ENCODE data around the gene IFIT1B.
"Not testable (repeated sequence)": the region's sequence is repeated elsewhere in the genome, so short reads cannot be mapped to it uniquely, and the experiment has no call there.

Gene IFIT1B

GRCh38 chr10:89384474-89385340 lies 6.9 kb downstream of the IFIT1B start:
- Histone ChIP-seq H3K79me2 (ENCODE audit: low read length) (no peaks in the 10 kb centered on the region), H2AFZ (ENCODE audit: low read depth, low read length) (no peak overlapping the region), H3K4me3 (ENCODE audit: low read length) (no peak overlapping the region), H3K27ac (ENCODE audit: low read length) (no peak overlapping the region), H3K9ac (ENCODE audit: low read length) (no peak overlapping the region), H4K20me1 (ENCODE audit: insufficient read depth, low read length) (no peaks in the 10 kb centered on the region), H3K27me3 (ENCODE audit: low read depth, low read length) (no peaks in the 10 kb centered on the region), H3K9me3 (ENCODE audit: insufficient read depth, low read length) (no peaks in the 10 kb centered on the region), H3K4me1 (ENCODE audit: low read length) (peaks cover 6% of the 10 kb centered on the region; the same call in 1 of the 2 replicates), H3K4me2 (ENCODE audit: low read length) (no peak overlapping the region), H3K36me3 (replicated peaks; ENCODE audit: low read depth, low read length) (no peaks in the 10 kb centered on the region)
- TF ChIP-seq, protein P1, sequence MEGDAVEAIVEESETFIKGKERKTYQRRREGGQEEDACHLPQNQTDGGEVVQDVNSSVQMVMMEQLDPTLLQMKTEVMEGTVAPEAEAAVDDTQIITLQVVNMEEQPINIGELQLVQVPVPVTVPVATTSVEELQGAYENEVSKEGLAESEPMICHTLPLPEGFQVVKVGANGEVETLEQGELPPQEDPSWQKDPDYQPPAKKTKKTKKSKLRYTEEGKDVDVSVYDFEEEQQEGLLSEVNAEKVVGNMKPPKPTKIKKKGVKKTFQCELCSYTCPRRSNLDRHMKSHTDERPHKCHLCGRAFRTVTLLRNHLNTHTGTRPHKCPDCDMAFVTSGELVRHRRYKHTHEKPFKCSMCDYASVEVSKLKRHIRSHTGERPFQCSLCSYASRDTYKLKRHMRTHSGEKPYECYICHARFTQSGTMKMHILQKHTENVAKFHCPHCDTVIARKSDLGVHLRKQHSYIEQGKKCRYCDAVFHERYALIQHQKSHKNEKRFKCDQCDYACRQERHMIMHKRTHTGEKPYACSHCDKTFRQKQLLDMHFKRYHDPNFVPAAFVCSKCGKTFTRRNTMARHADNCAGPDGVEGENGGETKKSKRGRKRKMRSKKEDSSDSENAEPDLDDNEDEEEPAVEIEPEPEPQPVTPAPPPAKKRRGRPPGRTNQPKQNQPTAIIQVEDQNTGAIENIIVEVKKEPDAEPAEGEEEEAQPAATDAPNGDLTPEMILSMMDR (IDR thresholded peaks at IDR 0.05; ENCODE audit: low read depth, low read length): no peak
- TF ChIP-seq EZH2phosphoT487 (IDR thresholded peaks at IDR 0.05; ENCODE audit: low read depth): no peak

- Histone ChIP-seq H2AFZ (ENCODE audit: low read depth, low read length) (no peak overlapping the region), H3K79me2 (ENCODE audit: low read length) (no peaks in the 10 kb centered on the region), H4K20me1 (ENCODE audit: insufficient read depth, low read length) (no peaks in the 10 kb centered on the region), H3K9me3 (ENCODE audit: insufficient read depth, low read length) (no peaks in the 10 kb centered on the region), H3K4me2 (ENCODE audit: low read length) (no peak overlapping the region), H3K27ac (ENCODE audit: low read length) (no peak overlapping the region), H3K27me3 (ENCODE audit: low read depth, low read length) (no peaks in the 10 kb centered on the region), H3K4me3 (ENCODE audit: low read length) (no peak overlapping the region), H3K9ac (ENCODE audit: low read length) (no peak overlapping the region), H3K36me3 (replicated peaks; ENCODE audit: low read depth, low read length) (no peaks in the 10 kb centered on the region), H3K4me1 (ENCODE audit: low read length) (peaks cover 18% of the 10 kb centered on the region)
- TF ChIP-seq, protein P1 (IDR thresholded peaks at IDR 0.05; ENCODE audit: low read depth, low read length): no peak
- TF ChIP-seq EZH2phosphoT487 (IDR thresholded peaks at IDR 0.05; ENCODE audit: low read depth): no peak
Measured at GRCh38 chr10:89388806-89389205, 10.9 kb downstream of the IFIT1B start.

DNA sequence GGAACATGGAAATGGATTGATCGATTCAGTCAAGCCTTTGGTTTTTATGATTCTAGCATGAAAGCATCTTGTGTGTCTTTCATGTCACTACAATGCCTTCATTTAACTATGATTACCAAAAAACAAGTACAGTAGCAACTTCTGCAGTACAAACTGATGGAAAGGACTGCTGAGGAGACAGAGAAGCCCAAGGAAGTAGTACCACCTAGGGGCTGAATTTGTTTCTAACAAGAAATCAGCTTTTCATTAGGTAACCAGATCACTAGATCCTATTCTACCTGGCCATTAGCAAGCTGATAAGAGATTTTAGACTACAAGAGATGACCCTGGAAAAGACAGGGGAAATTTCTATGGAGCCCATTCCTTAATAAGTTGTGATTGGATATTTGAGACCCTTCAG lies 11.4 kb downstream of the IFIT1B start:
- Histone ChIP-seq H3K9me3 (ENCODE audit: insufficient read depth, low read length) (no peaks in the 10 kb centered on the region), H3K9ac (ENCODE audit: low read length) (no peak overlapping the region), H3K4me2 (ENCODE audit: low read length) (no peak overlapping the region), H3K4me3 (ENCODE audit: low read length) (no peak overlapping the region), H4K20me1 (ENCODE audit: insufficient read depth, low read length) (no peaks in the 10 kb centered on the region), H3K27me3 (ENCODE audit: low read depth, low read length) (no peaks in the 10 kb centered on the region), H3K79me2 (ENCODE audit: low read length) (no peaks in the 10 kb centered on the region), H3K36me3 (replicated peaks; ENCODE audit: low read depth, low read length) (no peaks in the 10 kb centered on the region), H3K4me1 (ENCODE audit: low read length) (peaks cover 18% of the 10 kb centered on the region), H2AFZ (ENCODE audit: low read depth, low read length) (no peak overlapping the region), H3K27ac (ENCODE audit: low read length) (no peak overlapping the region)
- no peak for TF ChIP-seq EZH2phosphoT487 (IDR thresholded peaks at IDR 0.05; ENCODE audit: low read depth)
- TF ChIP-seq, protein P1 (IDR thresholded peaks at IDR 0.05; ENCODE audit: low read depth, low read length): peak; percentile 58

DNA sequence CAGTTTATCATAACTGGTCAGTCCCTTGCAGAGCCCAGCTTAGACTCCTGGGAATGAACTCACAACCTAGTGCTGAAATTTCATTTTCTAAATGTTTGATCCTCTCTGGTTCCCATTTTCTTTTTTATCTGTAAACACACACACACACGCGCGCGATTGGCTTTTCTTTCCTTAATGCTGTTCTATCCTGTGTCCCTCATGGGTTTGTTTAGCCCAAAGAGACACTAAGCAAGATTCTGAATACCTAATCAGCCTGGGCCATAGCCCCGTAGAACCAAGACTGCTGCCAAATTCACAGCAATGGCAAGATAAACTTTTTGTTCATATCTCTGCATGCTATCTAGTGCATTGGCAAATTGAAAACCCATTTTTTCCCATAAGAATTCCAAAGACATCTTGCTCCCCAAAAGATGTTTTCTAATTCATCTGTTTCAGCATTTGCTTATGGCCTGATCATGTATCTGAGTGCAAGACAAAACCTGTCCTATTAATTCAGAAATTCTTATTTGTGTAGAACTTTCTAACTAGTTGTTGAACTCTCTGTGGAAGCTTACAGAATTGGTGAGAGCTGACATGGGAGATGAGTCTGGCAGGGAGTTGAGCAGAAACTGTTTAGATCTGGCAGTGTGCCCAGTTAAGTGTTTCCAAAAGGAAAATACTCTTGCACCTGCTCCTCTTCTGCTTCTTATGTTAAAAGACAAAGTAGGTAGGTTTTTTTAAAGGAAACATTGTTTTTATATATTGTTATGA lies 12.8 kb downstream of the IFIT1B start:
- Histone ChIP-seq H3K27me3 (ENCODE audit: low read depth, low read length) (no peaks in the 10 kb centered on the region), H3K36me3 (replicated peaks; ENCODE audit: low read depth, low read length) (no peaks in the 10 kb centered on the region), H3K79me2 (ENCODE audit: low read length) (no peaks in the 10 kb centered on the region), H3K4me2 (ENCODE audit: low read length) (no peak overlapping the region), H3K9ac (ENCODE audit: low read length) (no peak overlapping the region), H3K27ac (ENCODE audit: low read length) (no peak overlapping the region), H4K20me1 (ENCODE audit: insufficient read depth, low read length) (no peaks in the 10 kb centered on the region), H3K9me3 (ENCODE audit: insufficient read depth, low read length) (no peaks in the 10 kb centered on the region), H3K4me1 (ENCODE audit: low read length) (peaks cover 12% of the 10 kb centered on the region), H2AFZ (ENCODE audit: low read depth, low read length) (no peak overlapping the region), H3K4me3 (ENCODE audit: low read length) (no peak overlapping the region)
- no peak for TF ChIP-seq EZH2phosphoT487 (IDR thresholded peaks at IDR 0.05; ENCODE audit: low read depth)
- TF ChIP-seq, protein P1 (IDR thresholded peaks at IDR 0.05; ENCODE audit: low read depth, low read length): no peak

- not testable (repeated sequence) for H3K27ac ChIP-seq (ENCODE audit: low read length)
Measured at GRCh38 chr10:89391226-89391576, 13.3 kb downstream of the IFIT1B start.

More at GRCh38 chr10:89391226-89391576, 13.3 kb downstream of the IFIT1B start:
- not testable (repeated sequence) for H3K79me2 ChIP-seq (ENCODE audit: low read length); H3K27me3 ChIP-seq (ENCODE audit: low read depth, low read length); H3K4me3 ChIP-seq (ENCODE audit: low read length); H3K9ac ChIP-seq (ENCODE audit: low read length); H3K9me3 ChIP-seq (ENCODE audit: insufficient read depth, low read length); H3K4me2 ChIP-seq (ENCODE audit: low read length); H3K36me3 ChIP-seq (replicated peaks; ENCODE audit: low read depth, low read length); H4K20me1 ChIP-seq (ENCODE audit: insufficient read depth, low read length); H2AFZ ChIP-seq (ENCODE audit: low read depth, low read length)
- peaks cover 12% of the 10 kb centered on the region for H3K4me1 ChIP-seq (ENCODE audit: low read length)
